H1 (cell line): Measurements from ENCODE around the gene S100A8. TPM values are rescaled to one million over a fixed set of nuclear protein-coding genes. Genes with fewer than 3 reads are reported as not detected.

Source experiments
- CTCF ChIA-PET: fragments of 300-600 bp; sonication (Branson Sonifier 250); formaldehyde crosslinking; loops from one replicate; lab custom pipeline; 2021; ENCODE audit not compliant: partially characterized antibody; lab: Charles Lee
- POLR2A ChIA-PET: fragments of 300-600 bp; sonication (Branson Sonifier 250); formaldehyde crosslinking; loops from one replicate; lab custom pipeline; 2021; ENCODE audit warnings: inconsistent platforms; ENCODE audit not compliant: partially characterized antibody; lab: Charles Lee
- DNase-seq, 2 experiments: peaks; one replicate each; pipeline versions ENCODE4 v3.0.0 to v3.0.0-alpha.2; 2010 to 2022; ENCODE audit warnings: low spot score in 2 of 2, low read depth in 1 of 2, mixed read lengths in 1 of 2
- FAIRE-seq: peaks from 2 replicates; lab custom pipeline; 2011; peaks lifted over from hg19 to GRCh38; lab: Jason Lieb, UNC
- H2AFZ ChIP-seq: 2 replicates; pipeline ENCODE4 v1.8.1; 2012; ENCODE audit warnings: low read length, inconsistent platforms
- H2AK5ac ChIP-seq: 2 replicates; pipeline ENCODE4 v1.6.1; 2013; ENCODE audit warnings: low read depth, low read length
- H2BK120ac ChIP-seq: replicated peaks from 2 replicates; pipeline ENCODE3; 2013; ENCODE audit warnings: low read depth, low read length, inconsistent platforms
- H2BK12ac ChIP-seq: 2 replicates; pipeline ENCODE4 v1.6.1; 2013; ENCODE audit warnings: low read depth, low read length
- H2BK15ac ChIP-seq: 2 replicates; pipeline ENCODE4 v1.6.1; 2013; ENCODE audit warnings: low read length
- H2BK20ac ChIP-seq: 2 replicates; pipeline ENCODE4 v1.6.1; 2013; ENCODE audit warnings: low read length
- H2BK5ac ChIP-seq: 2 replicates; pipeline ENCODE4 v1.6.1; 2013; ENCODE audit warnings: low read depth, low read length
- H3K14ac ChIP-seq: 2 replicates; pipeline ENCODE4 v1.6.1; 2013; ENCODE audit warnings: inconsistent platforms; ENCODE audit not compliant: insufficient read length
- H3K18ac ChIP-seq: 2 replicates; pipeline ENCODE4 v1.6.1; 2013; ENCODE audit warnings: low read length; ENCODE audit errors: extremely low read depth
- H3K23ac ChIP-seq: 2 replicates; pipeline ENCODE4 v1.6.1; 2013; ENCODE audit warnings: inconsistent platforms; ENCODE audit not compliant: insufficient read length
- H3K23me2 ChIP-seq: 2 replicates; pipeline ENCODE4 v1.6.1; 2013; ENCODE audit warnings: low read depth, low read length
- H3K27ac ChIP-seq: 2 replicates; pipeline ENCODE4 v1.6.1; 2011; ENCODE audit warnings: low read depth, low read length, inconsistent platforms
- H3K27me3 ChIP-seq, 4 experiments: replicated peaks in 1 of 4; 1 replicate in 1 of 4; 2 replicates in 3 of 4; pipeline versions ENCODE4 v1.6.1 to v1.8.1; 2011 to 2013; ENCODE audit warnings: low read length in 3 of 4, mild to moderate bottlenecking in 3 of 4, inconsistent platforms in 2 of 4, mixed read lengths in 2 of 4, moderate library complexity in 1 of 4; ENCODE audit not compliant: control insufficient read depth in 3 of 4, insufficient read depth in 3 of 4; ENCODE audit errors: extremely low read depth in 1 of 4
- H3K36me3 ChIP-seq, 4 experiments: 2 replicates each; pipeline versions ENCODE4 v1.6.1 to v1.8.1; 2011 to 2013; ENCODE audit warnings: mild to moderate bottlenecking in 4 of 4, low read length in 3 of 4, moderate library complexity in 2 of 4, control low read depth in 1 of 4, inconsistent platforms in 1 of 4; ENCODE audit not compliant: insufficient read depth in 4 of 4, control insufficient read depth in 2 of 4
- H3K4ac ChIP-seq: replicated peaks from 2 replicates; pipeline ENCODE3; 2013; ENCODE audit warnings: low read length, low read depth, mixed read lengths, inconsistent platforms; ENCODE audit not compliant: insufficient read length
- H3K4me1 ChIP-seq, 4 experiments: replicated peaks in 1 of 4; 1 replicate in 1 of 4; 2 replicates in 3 of 4; pipeline versions ENCODE4 v1.6.1 to v1.8.1; 2011 to 2013; ENCODE audit warnings: low read length in 3 of 4, inconsistent platforms in 2 of 4, mixed read lengths in 1 of 4; ENCODE audit not compliant: insufficient read depth in 4 of 4, control insufficient read depth in 3 of 4
- H3K4me2 ChIP-seq, 2 experiments: 2 replicates each; pipeline versions ENCODE4 v1.6.1 to v1.8.1; 2011 to 2013; ENCODE audit warnings: low read depth in 2 of 2, low read length in 2 of 2, control low read depth in 1 of 2, inconsistent platforms in 1 of 2, mild to moderate bottlenecking in 1 of 2; ENCODE audit not compliant: insufficient read depth in 1 of 2
- H3K4me3 ChIP-seq, 4 experiments: fragments of 200-600, 300-600 bp in 1 of 4; sonication (generic), shearing (Covaris generic), sonication (Bioruptor Twin) in 1 of 4; 2 replicates each; pipeline versions ENCODE4 v1.5.1 to v1.8.1; 2011 to 2016; ENCODE audit warnings: low read length in 4 of 4, low read depth in 3 of 4, control low read depth in 2 of 4, inconsistent platforms in 2 of 4, mild to moderate bottlenecking in 2 of 4, mixed read lengths in 1 of 4, moderate library complexity in 1 of 4; ENCODE audit not compliant: insufficient read depth in 2 of 4; ENCODE audit errors: extremely low read depth in 1 of 4
- H3K56ac ChIP-seq: replicated peaks from 2 replicates; pipeline ENCODE3; 2013; ENCODE audit warnings: low read depth, mild to moderate bottlenecking, mixed read lengths, low read length, inconsistent platforms; ENCODE audit not compliant: insufficient read length
- H3K79me1 ChIP-seq: 2 replicates; pipeline ENCODE4 v1.6.1; 2013; ENCODE audit warnings: low read depth, low read length, control low read depth
- H3K79me2 ChIP-seq, 2 experiments: 2 replicates each; pipeline versions ENCODE4 v1.6.1 to v1.8.1; 2012 to 2013; ENCODE audit warnings: low read length in 2 of 2, mild to moderate bottlenecking in 2 of 2, inconsistent platforms in 1 of 2; ENCODE audit not compliant: insufficient read depth in 2 of 2, control insufficient read depth in 1 of 2
- H3K9ac ChIP-seq, 4 experiments: replicated peaks in 1 of 4; 1 replicate in 1 of 4; 2 replicates in 3 of 4; pipeline versions ENCODE4 v1.6.1 to v1.8.1; 2011 to 2013; ENCODE audit warnings: low read depth in 3 of 4, low read length in 3 of 4, control low read depth in 2 of 4, mild to moderate bottlenecking in 2 of 4, moderate library complexity in 2 of 4, inconsistent platforms in 1 of 4; ENCODE audit errors: extremely low read depth in 1 of 4
- H3K9me3 ChIP-seq, 2 experiments: 2 replicates each; pipeline versions ENCODE4 v1.6.1 to v1.8.1; 2012 to 2013; ENCODE audit warnings: mild to moderate bottlenecking in 2 of 2, moderate library complexity in 2 of 2, control low read depth in 1 of 2, inconsistent platforms in 1 of 2, low read depth in 1 of 2, low read length in 1 of 2, mixed read lengths in 1 of 2; ENCODE audit not compliant: insufficient read depth in 2 of 2
- H4K20me1 ChIP-seq, 2 experiments: replicated peaks in 1 of 2; 2 replicates each; pipeline versions ENCODE3 to v1.8.1; 2011 to 2013; ENCODE audit warnings: inconsistent platforms in 2 of 2, low read length in 2 of 2, mild to moderate bottlenecking in 1 of 2; ENCODE audit not compliant: insufficient read depth in 2 of 2, control insufficient read depth in 1 of 2
- H4K5ac ChIP-seq: 2 replicates; pipeline ENCODE4 v1.6.1; 2013; ENCODE audit warnings: low read length, low read depth, mixed read lengths, inconsistent platforms; ENCODE audit not compliant: insufficient read length
- H4K8ac ChIP-seq: 2 replicates; pipeline ENCODE4 v1.8.0; 2013; ENCODE audit warnings: mild to moderate bottlenecking, moderate library complexity, low read length, inconsistent platforms; ENCODE audit not compliant: insufficient read depth; ENCODE audit errors: extremely low read depth
- H4K91ac ChIP-seq: replicated peaks from 2 replicates; pipeline ENCODE3; 2013; ENCODE audit warnings: low read length, mixed read lengths, inconsistent platforms; ENCODE audit not compliant: insufficient read length
- GABPA ChIP-seq: IDR thresholded peaks from 2 replicates; pipeline ENCODE4 v1.6.1; 2011; ENCODE audit warnings: mild to moderate bottlenecking, low read length, moderate library complexity, borderline replicate concordance; ENCODE audit not compliant: insufficient read depth
- GTF2F1 ChIP-seq: IDR thresholded peaks from 2 replicates; pipeline ENCODE4 v1.6.1; 2012; ENCODE audit warnings: low read depth, low read length, improper control_type of control experiment, borderline replicate concordance
- HDAC2 ChIP-seq, 2 experiments: fragments of 300-600 bp in 1 of 2; sonication (generic) in 1 of 2; IDR thresholded peaks; 2 replicates each; pipeline ENCODE4 v1.6.1; 2011 to 2012; ENCODE audit warnings: low read depth in 2 of 2, low read length in 2 of 2, mild to moderate bottlenecking in 2 of 2, moderate library complexity in 2 of 2, borderline replicate concordance in 1 of 2, inconsistent platforms in 1 of 2
- JUND ChIP-seq: IDR thresholded peaks from 2 replicates; pipeline ENCODE4 v1.6.1; 2011; ENCODE audit warnings: mild to moderate bottlenecking, improper control_type of control experiment, low read length
- KDM1A ChIP-seq: fragments of 200-600, 300-600 bp; sonication (generic); IDR thresholded peaks from 2 replicates; pipeline ENCODE4 v1.7.1; 2016; ENCODE audit warnings: mild to moderate bottlenecking, low read length, borderline replicate concordance
- MAX ChIP-seq: IDR thresholded peaks from 2 replicates; pipeline ENCODE4 v1.6.1; 2012; ENCODE audit warnings: inconsistent platforms
- PHF8 ChIP-seq: fragments of 200-600 bp; sonication (generic); conservative IDR thresholded peaks from 2 replicates; pipeline ENCODE4 v1.7.1; 2012; ENCODE audit warnings: low read depth, mild to moderate bottlenecking, inconsistent platforms, low read length, moderate library complexity
- RFX5 ChIP-seq: IDR thresholded peaks from 2 replicates; pipeline ENCODE4 v1.6.1; 2011; ENCODE audit warnings: low read depth, low read length, improper control_type of control experiment, borderline replicate concordance
- SRF ChIP-seq: IDR thresholded peaks from 2 replicates; pipeline ENCODE4 v1.6.1; 2011; ENCODE audit warnings: mild to moderate bottlenecking, low read depth, low read length, moderate library complexity
- TCF12 ChIP-seq: IDR thresholded peaks from 2 replicates; pipeline ENCODE4 v1.6.1; 2011; ENCODE audit warnings: low read depth, mild to moderate bottlenecking, low read length
- WGBS, 2 experiments: shearing (Covaris generic) in 1 of 2; methylation state at CpG; one replicate each; pipeline versions ENCODE4 v1.1.6 to v1.1.7; 2013 to 2015; ENCODE audit warnings: low lambda C conversion rate in 2 of 2, mixed read lengths in 2 of 2, inconsistent platforms in 1 of 2, low coverage in 1 of 2, missing lambda C conversion rate in 1 of 2; ENCODE audit not compliant: insufficient replicate concordance in 2 of 2, insufficient coverage in 1 of 2, insufficient read length in 1 of 2; ENCODE audit errors: extremely low coverage in 1 of 2, missing lambda C conversion rate in 1 of 2; 5-methylcytosine and 5-hydroxymethylcytosine counted together
- polyA plus RNA-seq, 7 experiments: library from polyadenylated mRNA; depleted of rRNA in 3 of 7; stranded (reverse) in 5 of 7; unstranded in 2 of 7; fragments of >200 nt in 5 of 7; fragments of 200-250 nt in 2 of 7; gene quantifications; 1 replicate in 5 of 7; 2 replicates in 1 of 7; 4 replicates in 1 of 7; pipeline versions ENCODE4 v1.2.1 to v1.2.3, GENCODE V29; 2011 to 2013; ENCODE audit warnings: missing spikeins in 2 of 7, mixed read lengths in 2 of 7
- total RNA-seq: library from RNA; stranded (reverse); fragmentation: NEBNext Ultra II Directional; extraction: Animal tissue kit (Norgen Biotek cat#: 25700); gene quantifications from 2 replicates; pipeline ENCODE4 v1.2.1, GENCODE V29; 2021
- TF ChIP-seq, protein P1 (sequence below): IDR thresholded peaks from 2 replicates; pipeline ENCODE4 v1.6.1; 2011; ENCODE audit warnings: low read length, improper control_type of control experiment
- TF ChIP-seq, protein P2 (sequence below): IDR thresholded peaks from 2 replicates; pipeline ENCODE4 v1.6.1; 2011; ENCODE audit warnings: low read depth, mild to moderate bottlenecking, low read length; ENCODE audit not compliant: insufficient read depth

The S100A8 gene
- total and polyA plus RNA-seq, 2 of the 8 experiments (the other 6 are each of a cell fraction or from before 2014, with no cell fraction given), result not detected

DNA sequence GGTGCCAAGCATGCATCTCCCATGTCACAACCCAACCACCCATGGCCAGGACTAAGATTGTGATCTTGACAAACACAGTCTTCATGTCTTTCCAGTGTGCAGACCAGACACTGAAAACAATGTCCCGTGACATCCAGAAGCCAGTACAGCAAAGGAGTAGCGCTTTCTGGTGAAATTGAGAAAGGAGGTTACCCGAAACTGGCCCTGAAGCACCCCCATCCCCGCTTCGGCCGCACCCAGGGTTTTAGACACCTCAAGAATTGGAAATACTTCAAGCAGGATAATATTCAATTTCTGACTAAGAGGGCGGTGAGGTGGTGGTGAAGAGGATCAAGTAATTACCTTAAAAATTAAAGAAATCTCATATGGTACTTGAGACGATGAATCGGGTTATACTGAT is 10.6 kb upstream of the S100A8 start:
- H3K36me3 ChIP-seq, result no peaks in the 10 kb centered on the region
- peaks cover 0 to 11% (median 8%) of the 10 kb centered on the region in 4 experiments; a peak in 6 of 7 replicates for H3K27me3 ChIP-seq
- ChIA-PET POLR2A (no interaction called here), CTCF (interaction anchor here (4.7 kb wide), 1 partner anchor 47 kb away, joined by 50 read pairs; no protein-coding TSS in a partner anchor)
- no peaks in the 10 kb centered on the region; a peak in 1 of 7 replicates for H3K4me1 ChIP-seq
- H3K9ac ChIP-seq, result no peak overlapping the region
- H4K5ac ChIP-seq, result no peak overlapping the region
- no peaks in the 10 kb centered on the region for H3K79me1 ChIP-seq
- H3K23ac ChIP-seq, result no peak overlapping the region
- H3K27ac ChIP-seq, result no peak overlapping the region
- H2BK12ac ChIP-seq, result no peak overlapping the region
- no peaks in the 10 kb centered on the region for H3K79me2 ChIP-seq
- H3K4ac ChIP-seq, result no peak overlapping the region
- FAIRE-seq, result no peak
- no peaks in the 10 kb centered on the region for H4K20me1 ChIP-seq
- no peak overlapping the region for H3K14ac ChIP-seq
- H3K4me3 ChIP-seq, result no peak overlapping the region
- H3K4me2 ChIP-seq, result no peak overlapping the region
- no peak overlapping the region for H2AK5ac ChIP-seq
- no peak overlapping the region for H2BK5ac ChIP-seq
- no peak overlapping the region for H3K56ac ChIP-seq
- no peak overlapping the region for H4K8ac ChIP-seq
- WGBS, 2 experiments, result 90% methylated on average over 9 of the region's 9 CpGs; no CpG with 5 or more reads in 1 of the 2 experiments
- H2BK20ac ChIP-seq, result no peak overlapping the region
- H3K23me2 ChIP-seq, result no peaks in the 10 kb centered on the region
- H2AFZ ChIP-seq, result no peak overlapping the region
- no peak overlapping the region for H2BK15ac ChIP-seq
- no peak overlapping the region for H2BK120ac ChIP-seq
- peak in 1 of 2 experiments; percentile 19 for DNase-seq
- H4K91ac ChIP-seq, result no peak overlapping the region
- no peak overlapping the region for H3K18ac ChIP-seq
- H3K9me3 ChIP-seq, result peaks cover 2 to 3% of the 10 kb centered on the region in 2 experiments; a peak in 1 of 4 replicates
- TF ChIP-seq MAX, result no peak
- no peak for TF ChIP-seq RFX5
- no peak for TF ChIP-seq KDM1A
- TF ChIP-seq JUND, result no peak
- TF ChIP-seq PHF8, result no peak
- no peak for TF ChIP-seq HDAC2 (IDR thresholded peaks at IDR 0.05; ENCODE audit: borderline replicate concordance in 1 of 2, low read depth in 2 of 2, low read length in 2 of 2)
- no peak for TF ChIP-seq GTF2F1
- TF ChIP-seq GABPA, result no peak
- no peak for TF ChIP-seq SRF
- TF ChIP-seq, protein P1, sequence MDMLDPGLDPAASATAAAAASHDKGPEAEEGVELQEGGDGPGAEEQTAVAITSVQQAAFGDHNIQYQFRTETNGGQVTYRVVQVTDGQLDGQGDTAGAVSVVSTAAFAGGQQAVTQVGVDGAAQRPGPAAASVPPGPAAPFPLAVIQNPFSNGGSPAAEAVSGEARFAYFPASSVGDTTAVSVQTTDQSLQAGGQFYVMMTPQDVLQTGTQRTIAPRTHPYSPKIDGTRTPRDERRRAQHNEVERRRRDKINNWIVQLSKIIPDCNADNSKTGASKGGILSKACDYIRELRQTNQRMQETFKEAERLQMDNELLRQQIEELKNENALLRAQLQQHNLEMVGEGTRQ, result no peak
- TF ChIP-seq, protein P2, sequence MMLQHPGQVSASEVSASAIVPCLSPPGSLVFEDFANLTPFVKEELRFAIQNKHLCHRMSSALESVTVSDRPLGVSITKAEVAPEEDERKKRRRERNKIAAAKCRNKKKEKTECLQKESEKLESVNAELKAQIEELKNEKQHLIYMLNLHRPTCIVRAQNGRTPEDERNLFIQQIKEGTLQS, result no peak
- TF ChIP-seq TCF12, result no peak
